GM19463 (cell line): ENCODE measurements around the gene MDK.
A peak's percentile ranks its signal among the peaks of the same experiment; 100 is the strongest.

Source experiments
- ATAC-seq: cut with Tn5 transposase; IDR thresholded peaks from one replicate; pipeline ENCODE4 v1.9.1; 2021; ENCODE audit warnings: mild to moderate bottlenecking, moderate library complexity; ENCODE audit not compliant: unreplicated experiment

MDK gene, protein sequence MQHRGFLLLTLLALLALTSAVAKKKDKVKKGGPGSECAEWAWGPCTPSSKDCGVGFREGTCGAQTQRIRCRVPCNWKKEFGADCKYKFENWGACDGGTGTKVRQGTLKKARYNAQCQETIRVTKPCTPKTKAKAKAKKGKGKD

DNA sequence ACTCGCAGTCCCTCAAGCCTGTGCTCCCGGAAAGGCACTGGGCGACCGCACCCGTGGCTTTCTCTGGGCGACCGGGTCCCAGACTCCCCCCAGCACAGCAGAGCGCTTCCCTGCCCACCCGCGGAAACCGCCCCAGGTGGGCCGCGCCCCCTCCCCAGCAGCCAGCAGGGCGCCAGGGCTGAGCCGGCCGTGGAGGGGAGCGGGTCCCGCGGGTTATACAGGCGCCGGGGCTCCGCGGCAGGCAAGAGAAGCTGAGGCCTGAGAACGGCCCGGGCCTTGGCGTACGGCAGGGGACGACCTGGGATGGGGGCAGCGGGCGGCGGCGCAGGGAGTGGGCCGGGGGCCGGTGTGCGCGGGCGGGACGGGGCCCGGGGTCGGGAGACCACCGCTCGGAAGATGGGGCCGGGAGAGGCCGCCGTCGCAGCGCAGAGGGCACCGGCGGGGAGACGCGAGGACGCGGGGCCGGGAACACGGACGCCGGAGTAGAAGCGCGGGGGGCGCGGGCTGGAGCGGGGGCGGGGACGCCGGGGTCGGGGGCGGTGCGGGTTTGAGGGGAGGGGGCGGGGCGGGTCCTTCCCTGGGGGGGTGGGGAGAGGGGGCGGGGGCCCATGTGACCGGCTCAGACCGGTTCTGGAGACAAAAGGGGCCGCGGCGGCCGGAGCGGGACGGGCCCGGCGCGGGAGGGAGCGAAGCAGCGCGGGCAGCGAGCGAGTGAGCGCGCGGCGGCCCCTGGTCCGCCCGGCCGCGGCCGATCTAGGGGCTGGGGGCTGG is at the start of gene MDK:
Gene MDK, plus strand, starts transcription at position 622 of the 771 bp plus-strand sequence. CDS start 389 bp downstream, outside the sequence.
- no peak for ATAC-seq

DNA sequence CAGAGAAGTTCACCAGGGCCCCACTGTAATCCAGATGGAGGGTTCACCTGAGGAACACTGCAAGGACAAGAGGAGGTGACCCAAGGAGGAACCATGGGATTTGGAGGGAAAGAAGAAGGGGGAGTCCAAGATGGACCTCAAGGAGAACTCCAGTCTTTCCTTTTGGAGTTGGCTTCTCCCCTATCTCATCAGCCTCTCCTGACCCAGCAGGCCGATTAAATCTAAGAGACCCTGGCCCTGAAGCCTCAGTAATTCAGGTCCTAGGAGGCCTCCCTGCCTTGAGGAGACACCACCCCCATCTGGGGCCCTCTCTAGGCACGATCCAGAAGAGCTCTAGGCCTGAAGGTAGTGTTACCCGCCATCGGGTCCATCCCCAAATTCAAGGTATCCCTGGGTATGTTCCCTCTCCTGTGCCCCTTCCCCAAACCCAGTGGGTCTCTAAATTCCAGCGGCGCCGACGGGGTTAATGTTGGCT is 49.3 kb upstream of the MDK start:
- ATAC-seq: no peak

DNA sequence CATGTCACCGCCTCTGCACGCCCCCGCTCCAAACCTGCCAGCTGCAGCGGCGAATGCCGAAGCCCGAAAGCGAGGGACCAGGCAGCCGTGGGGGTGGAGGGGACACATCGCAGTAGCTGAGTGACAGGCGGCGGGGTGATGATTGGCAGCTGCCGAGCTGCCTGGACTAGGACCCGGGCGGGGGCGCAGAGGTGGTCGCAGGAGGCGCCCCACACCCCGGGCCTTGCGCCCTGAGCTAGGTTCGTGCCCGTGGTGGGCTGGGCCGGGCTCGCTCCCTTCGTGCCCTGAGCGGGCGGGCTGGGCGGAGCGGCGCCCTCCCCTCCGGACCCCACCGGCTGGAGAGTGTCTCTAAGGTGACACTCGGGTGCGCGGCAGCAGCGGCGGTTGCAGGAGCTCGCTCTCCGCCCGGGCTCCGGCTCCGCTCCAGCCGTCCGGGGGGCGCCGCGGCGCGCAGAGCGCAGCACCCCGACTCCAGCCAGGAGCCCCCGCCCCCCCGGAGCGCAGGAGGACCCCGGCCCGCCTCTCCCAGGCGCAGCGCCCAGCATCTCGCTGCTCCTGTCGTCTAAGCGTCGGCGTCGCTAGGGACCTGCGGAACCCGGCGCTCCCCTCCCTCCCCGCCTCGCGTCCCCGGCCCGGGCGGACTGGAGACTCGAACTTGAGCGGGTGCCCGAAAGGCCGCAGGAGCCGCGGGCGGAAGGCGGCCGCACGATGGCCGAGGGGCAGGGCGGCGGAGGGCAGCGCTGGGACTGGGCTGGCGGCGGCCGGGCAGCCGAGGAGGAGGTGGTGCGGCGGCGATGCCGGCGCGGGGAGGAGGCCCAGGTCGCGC is 48.7 kb upstream of the MDK start:
- no peak for ATAC-seq

GRCh38 chr11:46333394-46333947 is 48.0 kb upstream of the MDK start:
- no peak for ATAC-seq

DNA sequence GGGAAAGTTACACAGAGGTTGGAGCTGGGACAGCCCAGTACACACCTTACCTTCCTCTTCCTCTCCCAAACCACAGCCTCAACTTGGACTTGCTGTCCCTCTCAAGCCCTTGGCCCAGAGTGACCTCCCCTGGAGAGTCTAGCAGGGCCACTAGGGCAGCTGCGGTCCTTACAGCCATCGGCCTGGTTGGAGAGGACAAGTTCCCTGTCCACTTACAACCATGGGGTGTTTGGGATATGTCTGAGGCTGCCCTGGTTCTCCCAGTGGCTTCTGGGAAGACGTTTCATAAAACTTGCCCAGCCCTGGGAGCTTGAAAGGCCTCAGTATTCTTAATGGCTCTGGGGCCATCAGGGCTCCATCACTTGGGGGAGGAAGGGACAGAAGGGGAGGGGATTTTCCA is 47.3 kb upstream of the MDK start:
- no peak for ATAC-seq

DNA sequence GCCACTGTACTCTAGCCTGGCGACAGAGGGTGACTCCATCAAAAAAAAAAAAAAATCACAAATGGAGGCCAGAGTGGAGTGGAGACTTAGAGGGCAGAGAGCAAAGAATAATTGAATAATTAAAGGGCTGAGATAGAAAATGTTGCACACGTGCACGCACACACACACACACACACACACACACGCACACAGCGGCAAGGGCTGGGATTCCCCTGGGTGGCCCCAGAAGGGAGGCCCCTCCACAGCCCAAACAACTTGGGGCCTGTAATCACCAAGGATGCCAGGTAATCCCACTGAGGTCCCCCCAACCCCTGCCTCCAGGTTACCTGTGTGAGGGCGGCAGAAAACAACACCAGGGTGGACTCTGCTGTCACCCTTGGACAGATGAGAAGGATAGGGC is 46.2 kb upstream of the MDK start:
- no peak for ATAC-seq

GRCh38 chr11:46335890-46336562 is 45.4 kb upstream of the MDK start:
- ATAC-seq: no peak

DNA sequence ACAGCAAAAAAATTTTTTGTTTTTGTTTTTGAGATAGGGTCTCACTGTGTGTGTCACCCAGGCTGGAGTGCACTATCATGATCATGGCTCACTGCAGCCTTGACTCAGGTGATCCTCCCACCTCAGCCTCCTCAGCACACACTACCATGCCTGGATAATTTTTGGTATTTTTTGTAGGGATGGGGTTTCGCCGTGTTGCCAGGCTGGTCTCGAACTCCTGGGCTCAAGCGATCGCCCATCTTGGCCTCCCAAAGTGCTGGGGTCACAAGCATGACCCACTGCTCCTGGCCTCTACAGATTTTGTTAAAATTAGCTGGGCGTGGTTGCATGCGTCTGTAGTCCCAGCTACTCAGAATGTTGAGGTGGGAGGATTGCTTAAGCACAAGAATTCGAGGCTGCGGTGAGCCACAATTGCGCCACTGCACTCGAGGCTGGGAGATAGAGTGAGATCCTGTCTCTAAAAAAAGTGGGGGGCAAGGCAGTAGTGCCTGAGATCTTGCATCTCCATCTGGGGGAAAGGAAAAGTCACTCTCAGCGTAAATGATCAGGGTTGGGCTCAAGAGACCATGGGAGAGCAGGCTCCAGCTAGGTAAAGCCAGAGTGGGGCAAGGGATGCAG is 44.8 kb upstream of the MDK start:
- ATAC-seq: no peak

- ATAC-seq: no peak
These were observed 43.7 kb upstream of the MDK start for GRCh38 chr11:46337626-46338345.

- ATAC-seq: no peak
These were observed 42.9 kb upstream of the MDK start for GRCh38 chr11:46338636-46338987.

DNA sequence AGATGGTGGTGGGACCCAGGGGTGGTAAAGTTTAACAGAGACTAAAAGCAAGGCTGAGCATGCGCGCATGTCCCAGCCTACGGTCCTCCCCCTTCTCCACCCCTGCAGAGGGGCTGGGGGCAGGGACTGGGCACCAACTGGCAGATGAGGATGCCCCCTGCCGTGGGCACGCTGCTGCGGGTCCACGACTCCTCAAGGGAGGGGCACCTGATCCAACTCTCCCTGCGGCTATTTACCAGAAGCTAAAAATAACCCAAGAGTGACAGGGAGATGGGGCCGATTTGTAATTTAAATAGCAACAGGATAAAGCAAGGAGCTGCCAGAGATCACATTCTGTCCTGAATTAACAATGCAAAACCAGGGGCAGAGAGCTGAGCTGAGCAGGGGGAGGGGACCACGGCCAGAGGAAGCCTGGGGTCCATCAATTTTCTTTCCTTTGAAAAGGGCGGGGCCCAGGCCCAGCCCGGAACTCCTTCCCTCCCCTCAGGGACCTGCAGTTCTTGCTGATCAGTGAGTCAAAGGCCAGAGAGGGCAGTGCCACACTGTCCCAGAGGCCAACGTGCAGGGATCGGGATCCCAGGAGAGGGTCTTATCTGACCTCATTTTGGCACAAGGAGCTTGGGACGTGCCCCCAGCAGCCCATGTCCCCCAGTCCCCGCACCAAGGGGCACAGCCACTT is 42.3 kb upstream of the MDK start:
- ATAC-seq: no peak

DNA sequence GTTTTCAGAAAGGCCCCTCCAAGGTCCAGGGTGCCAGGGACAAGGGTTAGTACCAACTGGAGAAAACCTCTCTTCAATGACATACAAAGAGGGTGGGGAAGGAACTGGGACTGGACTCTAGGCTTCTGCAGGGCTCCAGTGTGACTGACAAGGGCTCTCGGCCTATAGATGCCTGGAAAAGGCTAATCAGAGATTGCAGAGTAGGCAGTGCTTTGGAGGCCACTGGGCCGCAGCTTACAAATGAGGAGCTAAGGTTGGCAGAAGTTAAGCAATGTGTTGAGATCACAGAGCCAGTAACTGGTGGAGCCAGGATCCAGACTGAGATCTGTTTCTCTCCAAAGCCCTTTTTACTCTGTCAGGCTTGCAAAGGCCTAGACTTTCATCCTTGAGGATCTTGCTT is 41.7 kb upstream of the MDK start:
- ATAC-seq: no peak

DNA sequence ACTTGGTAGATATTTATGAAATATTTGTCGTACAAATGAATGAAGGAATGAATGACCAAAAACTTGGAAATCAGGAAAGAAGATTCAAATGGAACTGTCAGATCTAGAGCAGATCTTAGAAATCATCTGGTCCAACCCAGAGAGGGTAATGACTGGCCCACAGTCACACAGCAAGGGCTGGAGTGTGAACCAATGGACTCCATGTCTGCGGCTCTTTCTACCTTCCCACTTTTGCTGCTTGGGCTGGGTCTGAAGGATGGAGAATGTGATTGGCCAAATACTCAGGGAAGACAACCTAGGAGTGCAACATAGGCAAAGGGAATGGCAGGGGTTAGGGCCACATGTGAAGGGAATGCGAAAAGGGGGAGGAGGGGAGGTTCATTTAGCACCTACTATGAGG is 40.0 kb upstream of the MDK start:
- no peak for ATAC-seq

- no peak for ATAC-seq
These were observed 39.2 kb upstream of the MDK start for GRCh38 chr11:46342239-46342638.

GRCh38 chr11:46343520-46343919 is 37.9 kb upstream of the MDK start:
- ATAC-seq: no peak

DNA sequence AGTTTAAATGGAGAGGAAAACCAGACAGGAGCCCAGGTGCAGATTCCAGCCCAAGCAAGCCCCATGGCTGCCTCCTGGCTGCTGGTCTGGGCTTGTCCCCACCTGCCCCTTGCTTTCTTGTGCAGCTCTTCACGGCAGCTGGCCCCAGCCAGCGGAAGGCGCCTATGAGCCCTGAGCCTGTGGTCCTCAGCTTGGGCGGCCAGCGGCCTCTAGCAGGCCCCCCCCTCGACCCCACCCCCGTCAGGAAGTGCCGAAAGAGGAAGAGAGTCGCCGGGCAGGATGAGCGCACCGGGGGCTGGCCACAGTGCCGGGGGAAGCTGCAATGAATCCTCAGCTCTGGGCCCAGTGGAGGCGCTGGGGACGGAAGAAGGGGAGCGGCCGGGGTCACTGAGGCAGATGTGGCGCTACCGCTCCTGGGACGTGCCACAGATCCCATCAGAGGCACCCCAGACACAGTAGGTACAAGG is 36.3 kb upstream of the MDK start:
- ATAC-seq: no peak

DNA sequence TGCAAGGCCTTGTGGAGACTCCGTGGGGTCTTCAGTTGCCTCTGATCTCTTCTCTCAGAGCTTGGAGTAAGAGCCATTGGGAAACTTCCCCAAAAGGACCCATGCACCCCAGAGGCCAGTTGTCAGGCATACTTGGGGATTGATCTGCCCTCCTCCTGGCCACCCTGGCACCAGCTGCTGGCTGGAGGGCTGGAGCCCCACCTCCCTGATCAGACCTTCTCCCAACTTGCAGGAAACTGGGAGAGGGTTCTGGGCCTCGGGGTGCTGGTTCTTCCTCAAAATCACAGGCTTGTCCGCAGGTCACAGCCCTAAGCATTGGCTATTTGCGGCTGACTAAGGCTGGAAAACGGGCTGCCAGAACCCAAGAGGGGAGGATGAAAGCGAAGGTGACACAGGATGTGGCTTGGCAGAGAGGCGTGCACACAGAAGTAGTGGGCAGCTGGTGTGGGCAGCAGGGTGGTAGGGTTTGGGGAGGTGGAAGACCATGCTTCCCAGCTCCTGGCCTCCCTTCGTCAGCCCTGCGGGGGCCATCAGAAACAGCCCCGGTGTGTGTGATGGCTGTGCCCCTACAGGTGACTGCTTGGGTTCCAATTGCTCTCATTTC is 35.5 kb upstream of the MDK start:
- ATAC-seq: no peak

- ATAC-seq: peak; percentile 68
These were observed 34.4 kb upstream of the MDK start, which contains the start of gene DGKZ for GRCh38 chr11:46346886-46347636. DGKZ (plus strand) TSS chr11:46347463; CDS start chr11:46347660, 197 bp downstream.
